Prostate gland (tissue), 2 donors: ENCODE results near the gene SLC13A3.

Experiments used
- POLR2AphosphoS5 ChIP-seq: sonication (generic); formaldehyde crosslinking; IDR thresholded peaks from one replicate; pipeline ENCODE4 v1.6.1; 2017; ENCODE audit warnings: antibody characterized with exemption
- TF ChIP-seq, protein P1 (sequence below), 4 experiments: fragments of 200-600 bp in 2 of 4; fragments of 450-650 bp in 2 of 4; sonication (generic) in 2 of 4; IDR thresholded peaks; 1 replicate in 3 of 4; 2 replicates in 1 of 4; pipeline ENCODE4 v1.5.1; 2016 to 2019; ENCODE audit warnings: antibody characterized with exemption in 4 of 4, mild to moderate bottlenecking in 2 of 4, moderate library complexity in 2 of 4

DNA sequence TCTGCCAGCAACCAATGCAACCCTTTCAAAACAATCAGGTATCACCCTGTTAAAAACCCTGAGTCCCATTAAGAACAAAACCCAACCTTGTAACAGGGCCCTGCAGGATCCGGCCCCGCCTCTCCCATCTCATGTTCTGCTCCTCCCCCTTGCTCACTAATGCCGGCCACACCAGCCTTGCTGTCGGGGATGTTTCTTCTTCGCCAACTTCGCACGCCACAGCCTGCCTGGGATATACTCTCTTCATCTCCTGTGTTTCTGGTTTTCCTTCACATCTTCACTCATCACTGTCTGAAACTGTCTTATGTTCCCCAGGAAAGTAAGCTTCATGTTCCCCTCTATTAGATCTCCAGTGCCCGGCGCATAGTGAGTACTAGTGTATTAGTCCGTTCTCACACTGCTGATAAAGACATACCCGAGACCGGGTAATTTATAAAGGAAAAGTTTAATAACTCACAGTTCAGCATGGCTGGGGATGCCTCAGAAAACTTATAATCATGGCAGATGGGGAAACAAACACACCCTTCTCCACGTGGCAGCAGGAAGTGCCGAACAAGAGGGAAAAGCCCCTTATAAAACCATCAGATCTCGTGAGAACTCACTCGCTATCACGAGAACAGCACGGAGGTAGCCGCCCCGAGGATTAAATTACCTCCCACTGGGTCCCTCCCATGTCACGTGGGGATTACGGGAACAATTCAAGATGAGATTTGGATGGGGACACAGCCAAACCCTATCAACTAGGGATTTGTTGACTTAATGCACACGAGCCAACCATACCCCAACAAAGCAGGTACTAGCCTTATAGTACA is 32.9 kb upstream of the SLC13A3 start:
- TF ChIP-seq, protein P1, sequence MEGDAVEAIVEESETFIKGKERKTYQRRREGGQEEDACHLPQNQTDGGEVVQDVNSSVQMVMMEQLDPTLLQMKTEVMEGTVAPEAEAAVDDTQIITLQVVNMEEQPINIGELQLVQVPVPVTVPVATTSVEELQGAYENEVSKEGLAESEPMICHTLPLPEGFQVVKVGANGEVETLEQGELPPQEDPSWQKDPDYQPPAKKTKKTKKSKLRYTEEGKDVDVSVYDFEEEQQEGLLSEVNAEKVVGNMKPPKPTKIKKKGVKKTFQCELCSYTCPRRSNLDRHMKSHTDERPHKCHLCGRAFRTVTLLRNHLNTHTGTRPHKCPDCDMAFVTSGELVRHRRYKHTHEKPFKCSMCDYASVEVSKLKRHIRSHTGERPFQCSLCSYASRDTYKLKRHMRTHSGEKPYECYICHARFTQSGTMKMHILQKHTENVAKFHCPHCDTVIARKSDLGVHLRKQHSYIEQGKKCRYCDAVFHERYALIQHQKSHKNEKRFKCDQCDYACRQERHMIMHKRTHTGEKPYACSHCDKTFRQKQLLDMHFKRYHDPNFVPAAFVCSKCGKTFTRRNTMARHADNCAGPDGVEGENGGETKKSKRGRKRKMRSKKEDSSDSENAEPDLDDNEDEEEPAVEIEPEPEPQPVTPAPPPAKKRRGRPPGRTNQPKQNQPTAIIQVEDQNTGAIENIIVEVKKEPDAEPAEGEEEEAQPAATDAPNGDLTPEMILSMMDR (IDR thresholded peaks at IDR 0.05) = no peak
- peak; percentile 71 for TF ChIP-seq POLR2AphosphoS5
